OCI-LY7 (cell line): ENCODE results near the gene SPATA17. TPM values are rescaled to one million over a fixed set of nuclear protein-coding genes. Genes with fewer than 3 reads are reported as not detected.
A peak's percentile ranks its signal among the peaks of the same experiment; 100 is the strongest.

Source experiments
- BruUV-seq: library from RNA; stranded (reverse); fragments of 400-500 nt; replicated peaks from 2 replicates; lab custom pipeline; 2021; lab: Mats Ljungman, UMichigan
- CTCF ChIA-PET: fragments of 300-600 bp; sonication (Branson Sonifier 250); formaldehyde crosslinking; loops from one replicate; lab custom pipeline; 2022; ENCODE audit warnings: antibody characterized with exemption; ENCODE audit not compliant: unreplicated experiment; lab: Charles Lee
- POLR2A ChIA-PET: fragments of 300-600 bp; sonication (Branson Sonifier 250); formaldehyde crosslinking; loops from one replicate; lab custom pipeline; 2022; ENCODE audit warnings: antibody characterized with exemption; lab: Charles Lee
- DNase-seq: peaks from one replicate; pipeline ENCODE4 v3.0.0-alpha.2; 2015; ENCODE audit warnings: low spot score
- H2AFZ ChIP-seq: fragments of 200-600 bp; sonication (generic), shearing (Covaris generic); 2 replicates; pipeline ENCODE4 v1.6.1; 2014; ENCODE audit warnings: mild to moderate bottlenecking, antibody characterized with exemption, low read length, moderate library complexity
- H3K27ac ChIP-seq: fragments of 200-600 bp; sonication (generic); 2 replicates; pipeline ENCODE4 v1.5.1; 2014; ENCODE audit warnings: mixed run types, low read depth, mild to moderate bottlenecking, moderate library complexity, low read length, inconsistent platforms; ENCODE audit not compliant: poor library complexity, severe bottlenecking
- H3K36me3 ChIP-seq: fragments of 200-600 bp; sonication (generic); 2 replicates; pipeline ENCODE4 v1.6.1; 2014; ENCODE audit warnings: mild to moderate bottlenecking, antibody characterized with exemption, low read length, moderate library complexity, mixed read lengths; ENCODE audit not compliant: insufficient read depth
- H3K4me1 ChIP-seq: fragments of 200-600 bp; sonication (generic); 2 replicates; pipeline ENCODE4 v1.5.1; 2014; ENCODE audit warnings: mild to moderate bottlenecking, low read length; ENCODE audit not compliant: insufficient read depth, poor library complexity, severe bottlenecking
- H3K4me2 ChIP-seq: fragments of 200-600 bp; sonication (generic); 2 replicates; pipeline ENCODE4 v1.6.1; 2014; ENCODE audit warnings: mild to moderate bottlenecking, low read length
- H3K4me3 ChIP-seq: fragments of 200-600 bp; sonication (generic); 2 replicates; pipeline ENCODE4 v1.5.1; 2014; ENCODE audit warnings: mild to moderate bottlenecking, low read depth, low read length; ENCODE audit not compliant: poor library complexity, severe bottlenecking
- H3K79me2 ChIP-seq: fragments of 200-600 bp; sonication (generic); 2 replicates; pipeline ENCODE4 v1.6.1; 2016; ENCODE audit warnings: low read depth, mild to moderate bottlenecking, low read length, moderate library complexity, mixed read lengths; ENCODE audit not compliant: insufficient read depth
- H3K9me2 ChIP-seq: fragments of 200-600 bp; sonication (generic); 2 replicates; pipeline ENCODE4 v1.6.1; 2016; ENCODE audit warnings: mild to moderate bottlenecking, low read length, mixed read lengths; ENCODE audit not compliant: insufficient read depth
- H3K9me3 ChIP-seq: fragments of 200-600 bp; sonication (generic); 2 replicates; pipeline ENCODE4 v1.6.1; 2014; ENCODE audit warnings: mild to moderate bottlenecking, mixed run types, low read length, mixed read lengths
- H4K20me1 ChIP-seq: fragments of 200-600 bp; sonication (generic); 2 replicates; pipeline ENCODE4 v1.6.1; 2014; ENCODE audit warnings: mild to moderate bottlenecking, antibody characterized with exemption, low read length, moderate library complexity, mixed read lengths; ENCODE audit not compliant: insufficient read depth
- EZH2phosphoT487 ChIP-seq: fragments of 200-600 bp; sonication (generic); IDR thresholded peaks from 2 replicates; pipeline ENCODE4 v1.6.1; 2018; ENCODE audit warnings: low read depth, borderline replicate concordance, mild to moderate bottlenecking, mixed run types, antibody characterized with exemption, low read length, moderate library complexity, mixed read lengths
- intact Hi-C: fragments of 100-400 bp; cut with micrococcal nuclease; formaldehyde crosslinking; loops from one replicate; pipeline ENCODE4 v1.10.0; 2022; ENCODE audit not compliant: unreplicated experiment
- total RNA-seq, 2 experiments: library from RNA; depleted of rRNA in 1 of 2; stranded (reverse); fragments of >200 nt in 1 of 2; shearing (Covaris generic) in 1 of 2; gene quantifications; 2 replicates each; pipeline ENCODE4 v1.2.3, GENCODE V29; 2014 to 2022
- TF ChIP-seq, protein P1 (sequence below): fragments of 200-600 bp; sonication (generic); conservative IDR thresholded peaks from 2 replicates; pipeline ENCODE4 v1.5.1; 2014; ENCODE audit warnings: mild to moderate bottlenecking, antibody characterized with exemption, low read length, moderate library complexity, mixed read lengths

The SPATA17 gene
- total RNA-seq, 2 experiments from 2014 or later, result not detected

DNA sequence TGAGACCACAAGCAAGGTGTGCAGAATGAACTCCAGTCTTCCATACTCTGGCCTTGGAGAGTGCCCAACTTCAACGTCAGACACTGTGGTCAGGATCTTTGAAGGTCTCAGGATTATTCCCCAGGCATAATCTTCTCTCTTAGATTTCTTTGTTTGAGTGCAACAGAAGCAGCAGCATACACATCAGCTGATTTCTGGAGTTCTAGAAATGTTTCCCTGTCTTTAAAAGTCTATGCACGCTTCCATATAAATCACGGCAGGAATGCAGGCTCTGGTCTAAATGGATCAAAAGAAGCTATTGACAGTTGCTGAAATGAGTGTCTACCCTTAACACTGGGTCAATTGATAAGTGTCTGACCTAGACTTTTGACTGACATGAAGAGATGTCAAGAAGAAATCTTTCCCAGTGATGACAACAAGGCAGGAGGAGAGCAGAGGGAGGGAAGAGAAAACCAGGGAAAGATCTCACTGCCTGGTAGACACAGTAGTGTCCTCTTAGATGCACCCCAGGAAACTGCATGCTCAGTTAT lies 279.7 kb downstream of the SPATA17 start:
- ChIA-PET CTCF (no interaction called here), POLR2A (interaction anchor here (0.9 to 1.2 kb wide), 2 partner anchors 55 to 305 kb away, joined by 3 to 5 read pairs; no protein-coding TSS in a partner anchor)
- Histone ChIP-seq H3K36me3 (no peaks in the 10 kb centered on the region), H3K9me2 (no peaks in the 10 kb centered on the region), H4K20me1 (no peaks in the 10 kb centered on the region), H3K9me3 (no peaks in the 10 kb centered on the region), H2AFZ (no peak overlapping the region), H3K27ac (no peak overlapping the region), H3K4me2 (no peak overlapping the region), H3K4me3 (no peak overlapping the region), H3K79me2 (no peaks in the 10 kb centered on the region), H3K4me1 (no peaks in the 10 kb centered on the region)
- no peak for DNase-seq
- intact Hi-C loops, result no loop called here
- BruUV-seq, result no TSS peak
- TF ChIP-seq EZH2phosphoT487, result no peak
- TF ChIP-seq, protein P1, sequence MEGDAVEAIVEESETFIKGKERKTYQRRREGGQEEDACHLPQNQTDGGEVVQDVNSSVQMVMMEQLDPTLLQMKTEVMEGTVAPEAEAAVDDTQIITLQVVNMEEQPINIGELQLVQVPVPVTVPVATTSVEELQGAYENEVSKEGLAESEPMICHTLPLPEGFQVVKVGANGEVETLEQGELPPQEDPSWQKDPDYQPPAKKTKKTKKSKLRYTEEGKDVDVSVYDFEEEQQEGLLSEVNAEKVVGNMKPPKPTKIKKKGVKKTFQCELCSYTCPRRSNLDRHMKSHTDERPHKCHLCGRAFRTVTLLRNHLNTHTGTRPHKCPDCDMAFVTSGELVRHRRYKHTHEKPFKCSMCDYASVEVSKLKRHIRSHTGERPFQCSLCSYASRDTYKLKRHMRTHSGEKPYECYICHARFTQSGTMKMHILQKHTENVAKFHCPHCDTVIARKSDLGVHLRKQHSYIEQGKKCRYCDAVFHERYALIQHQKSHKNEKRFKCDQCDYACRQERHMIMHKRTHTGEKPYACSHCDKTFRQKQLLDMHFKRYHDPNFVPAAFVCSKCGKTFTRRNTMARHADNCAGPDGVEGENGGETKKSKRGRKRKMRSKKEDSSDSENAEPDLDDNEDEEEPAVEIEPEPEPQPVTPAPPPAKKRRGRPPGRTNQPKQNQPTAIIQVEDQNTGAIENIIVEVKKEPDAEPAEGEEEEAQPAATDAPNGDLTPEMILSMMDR, result no peak

GRCh38 chr1:217911908-217912307 lies 280.8 kb downstream of the SPATA17 start:
- BruUV-seq, result no TSS peak
- Histone ChIP-seq H4K20me1 (no peaks in the 10 kb centered on the region), H3K9me2 (no peaks in the 10 kb centered on the region)

More at GRCh38 chr1:217911908-217912307, 280.8 kb downstream of the SPATA17 start:
- no peak overlapping the region for H3K27ac ChIP-seq
- H3K79me2 ChIP-seq, result no peaks in the 10 kb centered on the region
- no peak overlapping the region for H2AFZ ChIP-seq
- peak; percentile 15 for DNase-seq
- intact Hi-C loops, result no loop called here
- no peak overlapping the region for H3K4me2 ChIP-seq
- no peaks in the 10 kb centered on the region for H3K36me3 ChIP-seq
- ChIA-PET CTCF (no interaction called here), POLR2A (interaction anchor here (0.6 kb wide), 1 partner anchor 17 kb away, joined by 3 read pairs; no protein-coding TSS in a partner anchor)
- TF ChIP-seq, protein P1, result peak; percentile 65
- TF ChIP-seq EZH2phosphoT487, result no peak
- H3K4me1 ChIP-seq, result no peaks in the 10 kb centered on the region
- H3K9me3 ChIP-seq, result no peaks in the 10 kb centered on the region
- H3K4me3 ChIP-seq, result no peak overlapping the region
